NCI-H1930 (cell line): Measurements from ENCODE around the gene TXNRD1.
"Not testable (repeated sequence)": the region's sequence is repeated elsewhere in the genome, so short reads cannot be mapped to it uniquely, and the experiment has no call there.

ENCODE experiments used
- DNase-seq, 2 experiments: peaks; one replicate each; lab custom pipeline; 2025; lab: John Stamatoyannopoulos, UW

TXNRD1 gene

DNA sequence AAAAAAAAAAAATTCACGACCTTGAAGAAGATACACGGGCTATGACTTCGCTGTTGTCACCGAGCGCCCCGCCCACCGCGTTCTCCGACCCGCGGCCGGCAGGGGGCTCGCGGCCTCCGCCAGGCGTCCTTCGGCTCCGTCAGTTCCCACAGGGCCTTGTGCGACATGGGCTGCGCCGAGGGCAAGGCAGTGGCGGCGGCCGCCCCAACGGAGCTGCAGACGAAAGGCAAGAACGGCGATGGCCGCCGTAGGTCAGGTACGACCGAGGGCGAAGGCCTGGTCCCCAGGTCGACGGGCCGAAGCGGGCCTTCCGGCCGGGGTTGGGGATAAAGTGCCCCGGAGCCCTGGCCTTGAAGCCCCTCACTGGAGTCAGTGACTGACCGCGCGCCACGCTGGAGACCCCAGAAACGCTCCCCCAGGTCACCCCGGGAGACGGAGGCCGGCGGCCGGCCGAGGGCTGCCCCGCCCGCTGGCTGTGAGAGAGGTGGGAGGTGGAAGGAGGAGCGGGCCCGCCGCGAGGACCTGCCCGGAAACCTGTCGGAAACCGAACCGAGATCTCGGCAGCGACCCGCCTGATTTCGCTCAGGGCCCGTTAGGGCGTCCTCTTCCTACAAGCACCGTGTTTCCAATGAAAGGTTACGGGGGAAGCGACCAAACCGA is at the start of gene TXNRD1:
Gene TXNRD1 (plus strand): TSS at position 142 of the 660 bp plus-strand sequence. CDS start 24 bp downstream, at position 166.
- no peak for DNase-seq

DNA sequence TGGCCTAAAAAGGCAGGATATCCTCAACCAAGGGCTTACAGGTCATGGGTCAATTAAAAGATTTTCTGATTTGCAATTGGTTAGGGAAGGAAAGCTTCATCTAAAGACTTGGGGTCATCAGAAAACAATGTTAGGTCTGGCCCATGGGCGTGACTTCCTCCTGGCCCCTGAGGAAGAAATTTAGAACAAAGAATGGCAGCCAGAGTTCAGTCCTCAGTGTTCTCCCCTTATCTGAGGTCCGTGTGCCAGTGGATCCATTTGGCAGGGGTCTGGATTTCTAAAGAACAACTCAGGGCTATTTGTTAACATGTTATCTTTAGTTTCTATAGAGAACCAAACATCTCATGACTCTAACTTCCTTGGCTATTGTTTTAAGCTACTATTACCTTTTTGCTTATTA is 49.8 kb upstream of the TXNRD1 start:
- DNase-seq = no peak

DNA sequence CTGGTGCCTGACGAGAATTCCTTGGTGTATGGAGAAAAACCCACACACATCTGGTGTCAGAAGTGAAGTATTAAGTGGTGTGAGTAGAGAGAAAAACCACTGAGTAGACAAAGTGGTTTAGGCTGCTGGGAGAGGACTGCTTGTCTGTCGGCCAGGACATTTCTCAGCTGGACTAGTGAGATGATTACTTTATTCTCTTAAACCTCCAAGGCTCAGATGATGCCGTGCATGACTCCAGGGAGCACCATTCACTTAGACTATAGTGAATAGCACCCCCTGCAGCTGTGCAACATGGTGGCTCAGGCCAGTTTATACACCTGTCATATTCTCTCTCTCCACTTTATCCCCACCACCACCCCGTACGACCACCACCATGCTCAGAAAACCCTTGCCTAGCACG is 49.1 kb upstream of the TXNRD1 start:
- peak in 1 of 2 experiments; percentile 38 for DNase-seq

GRCh38 chr12:104167519-104168458 is 47.8 kb upstream of the TXNRD1 start:
- DNase-seq = no peak

GRCh38 chr12:104168596-104168995 is 47.0 kb upstream of the TXNRD1 start:
- no peak for DNase-seq

DNA sequence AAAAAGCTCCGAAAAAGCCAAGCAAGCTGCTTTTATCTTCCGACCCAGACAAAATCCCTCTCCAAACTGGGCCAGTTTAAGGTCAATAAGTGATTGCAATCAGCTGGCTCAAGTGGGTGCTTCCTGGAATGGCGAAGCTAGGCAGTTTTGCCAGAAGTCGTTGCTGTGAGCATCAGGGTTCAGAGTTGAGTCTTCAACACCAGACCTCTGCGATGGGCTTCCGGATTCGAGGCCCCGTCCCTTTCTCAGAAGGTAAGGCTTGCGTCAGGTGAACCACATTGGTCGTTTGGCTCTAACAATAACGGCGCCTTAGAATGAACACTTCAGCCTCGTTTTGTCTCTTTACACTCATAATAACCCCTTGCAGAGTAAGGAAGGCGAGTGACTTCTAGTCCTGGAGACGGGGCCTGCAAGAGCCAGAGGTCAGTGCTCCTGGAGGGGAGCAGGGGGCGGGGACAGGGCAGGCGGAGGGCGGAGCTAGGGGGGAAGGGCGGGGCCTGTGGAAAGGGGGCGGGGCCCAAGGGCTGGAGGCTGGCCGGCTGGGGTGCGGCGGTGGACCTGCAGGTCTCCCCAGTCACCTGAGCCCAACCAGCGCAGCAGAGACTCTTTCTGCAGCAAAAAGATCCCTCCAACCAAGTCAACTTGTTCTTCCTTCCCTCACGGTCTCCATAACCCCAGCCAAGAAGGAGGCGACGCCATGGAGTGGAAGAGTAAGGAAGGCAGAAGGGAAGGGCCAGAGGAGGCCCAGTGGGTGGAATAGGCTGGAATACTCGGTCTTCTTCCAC is 43.6 kb upstream of the TXNRD1 start:
- no peak for DNase-seq

DNA sequence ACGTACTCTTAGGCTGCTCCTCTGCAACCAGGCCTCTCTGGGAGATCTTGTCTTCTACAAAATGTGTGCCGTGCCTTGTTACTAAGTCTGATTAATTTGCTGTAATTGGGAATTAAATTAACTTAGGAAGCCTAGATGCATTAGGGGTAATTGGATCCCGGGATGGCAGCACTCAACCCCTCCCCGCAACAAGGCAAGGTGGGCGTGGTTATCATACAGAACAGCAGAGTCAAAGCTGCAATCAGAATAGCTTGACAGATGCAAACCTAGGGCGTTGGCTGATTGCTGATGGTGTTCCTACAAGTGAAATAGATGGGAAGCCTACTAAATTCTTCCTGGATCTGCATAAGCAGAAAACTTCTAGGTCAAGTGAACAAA is 43.0 kb upstream of the TXNRD1 start:
- DNase-seq = no peak

- DNase-seq = not testable (repeated sequence)
Measured at GRCh38 chr12:104173804-104174203, 41.8 kb upstream of the TXNRD1 start.

DNA sequence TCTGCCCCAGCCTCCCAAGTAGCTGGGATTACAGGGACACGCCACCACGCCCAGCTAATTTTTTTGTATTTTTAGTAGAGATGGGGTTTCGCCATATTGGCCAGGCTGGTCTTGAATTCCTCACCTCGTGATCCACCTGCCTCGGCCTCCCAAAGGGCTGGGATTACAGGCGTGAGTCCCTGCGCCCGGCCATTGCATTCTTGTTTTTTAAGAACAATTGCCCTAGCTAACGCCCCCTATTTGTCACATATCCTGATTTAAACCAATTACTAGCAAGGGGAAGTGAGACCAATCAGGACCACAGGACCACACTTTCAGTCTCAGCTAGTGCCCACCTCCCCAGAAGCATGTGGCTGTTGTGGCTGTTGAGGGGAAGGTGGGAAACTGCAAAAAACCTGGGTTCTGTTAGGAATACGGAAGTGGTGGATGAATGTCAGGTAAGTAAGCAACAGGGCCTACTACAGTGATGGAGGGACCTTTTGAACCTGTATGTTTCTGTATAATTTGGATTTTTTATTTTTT is 39.8 kb upstream of the TXNRD1 start:
- DNase-seq = no peak

DNA sequence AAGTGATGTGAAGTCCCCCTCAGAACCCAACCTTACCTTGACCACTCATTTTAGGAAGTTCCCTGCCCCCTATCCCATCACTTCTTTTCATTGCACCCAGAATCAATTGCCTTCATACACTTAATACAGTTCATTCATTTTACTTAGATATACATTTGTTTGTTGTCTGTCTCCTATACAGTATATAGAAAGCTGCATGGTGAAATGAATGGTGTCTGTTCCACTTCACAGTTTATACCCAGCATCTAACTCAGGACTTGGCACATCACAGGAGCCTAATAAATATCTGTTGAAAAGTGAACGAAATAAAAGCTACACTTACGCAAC is 38.3 kb upstream of the TXNRD1 start:
- DNase-seq = no peak

DNA sequence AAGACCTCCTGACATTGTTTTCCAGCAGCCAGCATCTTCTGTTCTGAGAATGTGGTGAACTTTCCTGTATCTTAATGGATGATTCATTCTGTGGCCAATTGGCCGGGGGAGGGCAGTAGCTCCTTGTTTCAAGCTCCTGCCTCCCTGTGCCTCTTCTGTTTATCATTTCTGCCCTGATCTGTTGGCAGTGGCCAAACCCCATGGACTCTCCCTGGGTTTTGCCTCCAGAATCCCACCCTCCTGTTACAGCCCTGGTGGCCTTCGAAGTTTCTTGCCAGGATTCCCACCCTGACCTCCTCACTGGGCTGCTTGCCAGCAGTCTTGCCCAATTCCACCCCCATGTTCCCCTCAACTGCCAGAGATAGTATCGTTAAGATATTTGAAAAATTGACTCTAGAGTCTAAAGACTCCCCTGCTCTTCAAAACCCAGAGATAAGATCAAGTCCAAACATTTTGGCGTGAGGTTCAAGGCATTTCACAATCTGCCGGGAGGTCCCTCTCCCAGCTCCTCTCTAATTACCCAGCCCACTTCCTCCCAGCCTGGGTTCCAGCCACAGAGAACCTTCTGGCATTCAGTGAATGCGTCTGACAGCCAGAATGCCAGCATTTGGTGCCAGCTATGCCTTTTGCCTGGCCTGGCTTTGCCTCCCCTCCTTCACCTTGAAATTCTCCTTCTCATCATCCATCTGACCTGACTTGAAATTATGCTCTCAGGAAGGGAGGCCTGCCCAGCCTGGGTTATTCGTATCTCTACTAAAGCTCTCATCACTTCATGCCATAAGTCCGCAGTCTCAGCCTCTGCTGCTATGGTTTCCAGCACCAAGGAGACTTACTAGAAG is 37.7 kb upstream of the TXNRD1 start:
- DNase-seq = no peak

- no peak for DNase-seq
Measured at GRCh38 chr12:104180374-104180773, 35.2 kb upstream of the TXNRD1 start.

- DNase-seq = no peak
Measured at GRCh38 chr12:104181313-104181712, 34.3 kb upstream of the TXNRD1 start.

GRCh38 chr12:104182144-104182543 is 33.4 kb upstream of the TXNRD1 start:
- DNase-seq = no peak

GRCh38 chr12:104182621-104183378 is 32.8 kb upstream of the TXNRD1 start:
- DNase-seq = no peak

DNA sequence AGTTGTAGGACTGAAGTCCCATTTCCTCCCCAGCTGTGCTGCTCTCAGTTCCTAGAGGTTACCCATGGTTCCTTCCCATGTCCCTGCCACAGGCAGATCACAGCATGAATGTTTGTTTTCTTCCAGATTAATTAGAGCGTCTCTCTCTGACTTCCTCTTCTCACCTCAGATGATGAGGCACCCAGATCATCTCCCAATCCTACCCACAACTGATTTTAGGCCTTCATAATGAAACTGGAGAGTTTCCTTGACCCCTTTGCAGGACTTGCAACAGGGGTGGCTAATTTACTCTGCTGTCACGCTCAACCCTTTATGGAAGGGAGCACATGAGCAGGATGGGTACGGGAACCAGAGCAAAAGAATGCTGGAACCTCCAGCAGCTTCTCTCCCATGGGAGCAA is 32.1 kb upstream of the TXNRD1 start:
- no peak for DNase-seq

DNA sequence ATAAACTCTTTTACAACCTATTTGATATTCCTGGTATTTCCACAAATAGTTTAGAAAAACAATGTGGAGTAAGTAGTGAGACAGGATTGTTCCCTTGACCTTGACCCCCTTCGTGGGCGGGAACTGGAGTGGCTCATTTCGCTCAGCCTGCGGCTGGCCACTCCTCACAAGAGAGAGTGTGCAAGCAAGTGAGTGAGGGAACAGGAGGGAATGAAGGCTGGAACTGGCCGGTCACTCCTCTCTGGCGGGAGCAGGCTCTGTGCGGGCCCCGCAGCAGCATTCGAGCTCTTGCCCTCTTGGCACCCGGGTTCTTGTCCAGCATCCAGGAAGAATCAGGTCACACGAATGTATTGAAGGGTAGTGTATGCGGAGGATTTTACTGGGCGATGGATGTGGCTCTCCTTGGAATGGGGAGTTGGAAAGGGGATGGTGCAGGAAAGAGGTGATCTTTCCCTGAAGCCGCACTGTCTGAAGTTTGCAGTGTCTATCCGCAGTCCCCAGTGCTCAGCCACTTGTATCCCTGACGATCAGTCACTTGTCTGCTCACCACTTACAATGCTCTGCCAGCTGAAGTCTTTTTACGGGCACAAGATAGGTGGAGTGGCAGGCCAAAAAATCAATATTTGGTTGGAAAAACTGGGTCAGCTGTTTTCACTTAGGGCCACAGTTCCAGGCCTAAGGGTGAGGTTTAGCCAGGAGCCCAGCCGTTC is 28.0 kb upstream of the TXNRD1 start:
- no peak for DNase-seq

DNA sequence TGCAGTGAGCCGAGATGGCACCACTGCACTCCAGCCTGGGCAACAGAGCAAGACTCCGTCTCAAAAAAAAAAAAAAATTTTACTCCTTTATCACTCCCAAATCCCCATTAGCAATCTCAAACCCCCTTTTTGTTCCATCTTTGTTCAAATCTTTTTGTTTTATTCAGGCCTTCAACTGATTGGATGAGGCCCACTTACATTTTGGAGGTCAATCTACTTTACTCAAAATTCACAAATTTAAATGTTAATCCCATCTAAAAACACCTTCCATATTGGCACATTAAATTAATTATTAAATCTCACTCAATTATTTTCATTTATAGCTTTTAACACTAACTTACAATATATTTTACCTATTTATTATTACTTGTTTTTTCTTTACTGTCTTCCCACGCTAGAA is 27.0 kb upstream of the TXNRD1 start:
- no peak for DNase-seq

GRCh38 chr12:104189915-104190555 is 25.5 kb upstream of the TXNRD1 start:
- DNase-seq = no peak
